AG20443 (cell line): Measurements from ENCODE around the gene FBRSL1.

ENCODE experiments used
- DNase-seq: peaks from one replicate; pipeline ENCODE4 v3.0.0; 2012; ENCODE audit warnings: low spot score, mixed read lengths

Gene FBRSL1

GRCh38 chr12:132542661-132543060 is 52.7 kb downstream of the FBRSL1 start:
- DNase-seq = no peak

GRCh38 chr12:132543298-132544079 is 53.5 kb downstream of the FBRSL1 start:
- no peak for DNase-seq

- no peak for DNase-seq
Observed at GRCh38 chr12:132544080-132544397, 54.1 kb downstream of the FBRSL1 start.

- no peak for DNase-seq
Observed at GRCh38 chr12:132544498-132544897, 54.5 kb downstream of the FBRSL1 start.

- no peak for DNase-seq
Observed at GRCh38 chr12:132545164-132545953, 55.4 kb downstream of the FBRSL1 start.

- no peak for DNase-seq
Observed at GRCh38 chr12:132545955-132546354, 56.0 kb downstream of the FBRSL1 start.

GRCh38 chr12:132546647-132547046 is 56.7 kb downstream of the FBRSL1 start:
- no peak for DNase-seq

- no peak for DNase-seq
Observed at GRCh38 chr12:132547205-132547740, 57.3 kb downstream of the FBRSL1 start.

GRCh38 chr12:132548430-132549058 is 58.6 kb downstream of the FBRSL1 start:
- no peak for DNase-seq

- DNase-seq = no peak
Observed at GRCh38 chr12:132549059-132549458, 59.1 kb downstream of the FBRSL1 start.

GRCh38 chr12:132550014-132550802 is 60.3 kb downstream of the FBRSL1 start:
- no peak for DNase-seq

- DNase-seq = no peak
Observed at GRCh38 chr12:132550830-132551640, 61.1 kb downstream of the FBRSL1 start.

GRCh38 chr12:132551641-132552031 is 61.7 kb downstream of the FBRSL1 start:
- no peak for DNase-seq

- no peak for DNase-seq
Observed at GRCh38 chr12:132554845-132555630, 65.1 kb downstream of the FBRSL1 start.

- DNase-seq = no peak
Observed at GRCh38 chr12:132555686-132556085, 65.7 kb downstream of the FBRSL1 start.

GRCh38 chr12:132556216-132556615 is 66.3 kb downstream of the FBRSL1 start:
- DNase-seq = no peak

- DNase-seq = no peak
Observed at GRCh38 chr12:132556801-132557200, 66.8 kb downstream of the FBRSL1 start.

GRCh38 chr12:132557291-132558015 is 67.5 kb downstream of the FBRSL1 start:
- no peak for DNase-seq

GRCh38 chr12:132558042-132558856 is 68.3 kb downstream of the FBRSL1 start:
- DNase-seq = no peak
